GM12874 (cell line): ENCODE data around the gene USP48.

ENCODE experiments used
- CTCF ChIP-seq: IDR thresholded peaks from 2 replicates; pipeline ENCODE4 v1.5.1; 2011; ENCODE audit warnings: low read depth, mild to moderate bottlenecking, control low read depth, low read length, moderate library complexity; ENCODE audit not compliant: insufficient read depth

The USP48 gene

GRCh38 chr1:21783679-21784603 lies 992 bp upstream of the USP48 start:
- TF ChIP-seq CTCF = no peak

GRCh38 chr1:21782349-21782867 lies 541 bp downstream of the USP48 start:
- peak; percentile 38; the same call in 1 of the 2 replicates for TF ChIP-seq CTCF

GRCh38 chr1:21781815-21782348 lies 1.1 kb downstream of the USP48 start:
- no peak for TF ChIP-seq CTCF

- TF ChIP-seq CTCF = no peak
These were observed 3.1 kb downstream of the USP48 start for GRCh38 chr1:21779613-21780521.

GRCh38 chr1:21778405-21778727 lies 4.6 kb downstream of the USP48 start:
- no peak for TF ChIP-seq CTCF

GRCh38 chr1:21775985-21776562 lies 6.9 kb downstream of the USP48 start:
- no peak for TF ChIP-seq CTCF

GRCh38 chr1:21775550-21775914 lies 7.4 kb downstream of the USP48 start:
- no peak for TF ChIP-seq CTCF
